K562 (cell line): Measurements from ENCODE around the gene PDCD11. TPM values are rescaled to one million over a fixed set of nuclear protein-coding genes. Genes with fewer than 3 reads are reported as not detected.

Source experiments
- ATAC-seq: fragments of 200-7000 bp; cut with Tn5 transposase; 3 replicates; pipeline ENCODE4 v1.9.1; 2020; ENCODE audit warnings: moderate library complexity
- BruUV-seq: library from RNA; stranded (reverse); fragments of 400-500 nt; replicated peaks from 2 replicates; lab custom pipeline; 2021; lab: Mats Ljungman, UMichigan
- CTCF ChIA-PET: fragments of 300-600 bp; formaldehyde crosslinking; extraction: SDS; loops from one replicate; lab custom pipeline; 2021; ENCODE audit warnings: low intra/inter-chr PET ratio; lab: Yijun Ruan, JAX
- POLR2A ChIA-PET: fragments of 300-600, 350-650 bp; sonication (Branson Sonifier 250); formaldehyde crosslinking; extraction: SDS; loops from one replicate; lab custom pipeline; 2021; ENCODE audit warnings: antibody characterized with exemption, inconsistent platforms; lab: Yijun Ruan, JAX
- DNase-seq, 4 experiments: peaks; one replicate each; pipeline versions ENCODE4 v3.0.0 to v3.0.0-alpha.2; 2011 to 2018; ENCODE audit warnings: low spot score in 3 of 4, mixed read lengths in 3 of 4; ENCODE audit errors: extremely low read depth in 1 of 4
- FAIRE-seq: peaks from 2 replicates; lab custom pipeline; 2011; peaks lifted over from hg19 to GRCh38; lab: Jason Lieb, UNC
- H2AFZ ChIP-seq: 2 replicates; pipeline ENCODE4 v1.6.0; 2011; ENCODE audit warnings: low read depth, low read length, control low read depth, inconsistent platforms
- H3K27ac ChIP-seq: fragments of 200-600 bp; 3 replicates; pipeline ENCODE4 v1.8.0; 2011; ENCODE audit warnings: low read depth, mild to moderate bottlenecking, control low read depth, inconsistent platforms, low read length, moderate library complexity, mixed read lengths; ENCODE audit errors: extremely low read depth
- H3K27me3 ChIP-seq, 2 experiments: fragments of 300-600 bp in 1 of 2; 2 replicates in 1 of 2; 3 replicates in 1 of 2; pipeline versions ENCODE4 v1.6.0 to v1.8.0; 2011; ENCODE audit warnings: inconsistent platforms in 2 of 2, low read length in 2 of 2, mild to moderate bottlenecking in 1 of 2, mixed read lengths in 1 of 2, moderate library complexity in 1 of 2; ENCODE audit not compliant: control insufficient read depth in 2 of 2, insufficient read depth in 2 of 2
- H3K36me3 ChIP-seq: fragments of 300-600 bp; 3 replicates; pipeline ENCODE4 v1.8.0; 2011; ENCODE audit warnings: mild to moderate bottlenecking, low read length, inconsistent platforms; ENCODE audit not compliant: control insufficient read depth, insufficient read depth
- H3K4me1 ChIP-seq, 2 experiments: fragments of 200-600 bp in 1 of 2; replicated peaks in 1 of 2; 2 replicates in 1 of 2; 3 replicates in 1 of 2; pipeline versions ENCODE4 v1.5.1 to v1.8.0; 2011; ENCODE audit warnings: inconsistent platforms in 2 of 2, low read length in 2 of 2, mild to moderate bottlenecking in 1 of 2, mixed read lengths in 1 of 2, moderate library complexity in 1 of 2; ENCODE audit not compliant: control insufficient read depth in 2 of 2, insufficient read depth in 2 of 2
- H3K4me2 ChIP-seq: 2 replicates; pipeline ENCODE4 v1.6.1; 2011; ENCODE audit warnings: low read length, control low read depth, inconsistent platforms, mixed read lengths; ENCODE audit not compliant: insufficient read depth
- H3K4me3 ChIP-seq: fragments of 200-600 bp; sonication (generic), shearing (Covaris generic); 2 replicates; pipeline ENCODE4 v1.5.1; 2016; ENCODE audit warnings: control low read depth, inconsistent platforms
- H3K79me2 ChIP-seq: fragments of 200-600 bp; 3 replicates; pipeline ENCODE4 v1.8.0; 2011; ENCODE audit warnings: low read length, inconsistent platforms; ENCODE audit not compliant: control insufficient read depth, insufficient read depth
- H3K9ac ChIP-seq, 2 experiments: 2 replicates each; pipeline versions ENCODE4 v1.6.0 to v1.6.1; 2011; ENCODE audit warnings: low read depth in 2 of 2, low read length in 2 of 2, control low read depth in 1 of 2, inconsistent platforms in 1 of 2, mild to moderate bottlenecking in 1 of 2, mixed read lengths in 1 of 2; ENCODE audit not compliant: insufficient read depth in 1 of 2
- H3K9me1 ChIP-seq: one replicate; pipeline ENCODE4 v1.6.0; 2011; ENCODE audit warnings: inconsistent platforms, mild to moderate bottlenecking, low read length, moderate library complexity; ENCODE audit not compliant: control insufficient read depth, insufficient read depth
- H3K9me3 ChIP-seq: replicated peaks from 2 replicates; pipeline ENCODE4 v1.5.1; 2011; ENCODE audit warnings: low read depth, low read length, inconsistent platforms; ENCODE audit not compliant: control insufficient read depth, insufficient read depth
- H4K20me1 ChIP-seq: replicated peaks from 2 replicates; pipeline ENCODE4 v1.6.1; 2011; ENCODE audit warnings: low read length, inconsistent platforms, mixed read lengths; ENCODE audit not compliant: control insufficient read depth, insufficient read depth
- BHLHE40 ChIP-seq: IDR thresholded peaks from 2 replicates; pipeline ENCODE4 v1.6.1; 2011; ENCODE audit warnings: low read length, improper control_type of control experiment
- CBX3 ChIP-seq, 2 experiments: IDR thresholded peaks; 1 replicate in 1 of 2; 2 replicates in 1 of 2; pipeline ENCODE4 v1.6.1; 2012; ENCODE audit warnings: inconsistent platforms in 2 of 2, low read length in 2 of 2, borderline replicate concordance in 1 of 2, control low read depth in 1 of 2
- E2F3 ChIP-seq: fragments of 250-450 bp; sonication (Bioruptor Pico); IDR thresholded peaks from 2 replicates; pipeline ENCODE4 v1.4.0; 2020; ENCODE audit warnings: mild to moderate bottlenecking
- KDM1A ChIP-seq, 2 experiments: fragments of 450-650 bp; IDR thresholded peaks; 2 replicates each; pipeline ENCODE4 v1.6.1; 2016; ENCODE audit warnings: mild to moderate bottlenecking in 2 of 2
- KLF1 ChIP-seq: fragments of 450-650 bp; IDR thresholded peaks from 2 replicates; pipeline ENCODE4 v1.6.1; 2016; ENCODE audit warnings: missing genetic modification characterization, missing compliant biosample characterization
- POLR3A ChIP-seq: IDR thresholded peaks from 2 replicates; pipeline ENCODE4 v1.6.1; 2011; ENCODE audit warnings: borderline replicate concordance, mild to moderate bottlenecking, moderate library complexity; ENCODE audit not compliant: insufficient read length, insufficient read depth; ENCODE audit errors: extremely low read depth
- ZBTB17 ChIP-seq: fragments of 450-650 bp; formaldehyde crosslinking; IDR thresholded peaks from 2 replicates; pipeline ENCODE4 v1.4.0; 2020; ENCODE audit warnings: mild to moderate bottlenecking
- ZNF165 ChIP-seq: fragments of 250-450 bp; sonication (Bioruptor Pico); IDR thresholded peaks from 2 replicates; pipeline ENCODE4 v1.4.0; 2020; ENCODE audit warnings: borderline replicate concordance
- ZSCAN29 ChIP-seq: fragments of 450-650 bp; IDR thresholded peaks from 2 replicates; pipeline ENCODE4 v1.6.1; 2017
- ZZZ3 ChIP-seq: fragments of 450-650 bp; IDR thresholded peaks from 2 replicates; pipeline ENCODE4 v1.6.1; 2016; ENCODE audit warnings: antibody characterized with exemption, mild to moderate bottlenecking, moderate library complexity
- WGBS: fragments of 100-300 bp; shearing (Covaris generic); methylation state at CpG from one replicate; pipeline ENCODE4 v1.1.6; 2016; ENCODE audit warnings: low coverage, mixed read lengths; ENCODE audit not compliant: insufficient coverage; ENCODE audit errors: missing lambda C conversion rate; 5-methylcytosine and 5-hydroxymethylcytosine counted together
- in situ Hi-C: fragments of 300-500 bp; cut with MboI; formaldehyde crosslinking; loops from 4 replicates; pipeline ENCODE4 v1.15.0; 2018; ENCODE audit warnings: inconsistent platforms, mixed read lengths
- intact Hi-C: fragments of 100-400 bp; cut with micrococcal nuclease; formaldehyde crosslinking; loops from 2 replicates; pipeline ENCODE4 v1.14.2; 2022
- polyA plus RNA-seq, 8 experiments: library from polyadenylated mRNA; depleted of rRNA in 4 of 8; stranded (reverse) in 5 of 8; unstranded in 3 of 8; fragments of >200 nt; fragmentation: Nextera tagmentation in 2 of 8; fragmentation: Illumina TruSeq in 1 of 8; extraction: Ambion mirVana in 2 of 8; extraction: Trizol in 1 of 8; gene quantifications; 2 replicates each; pipeline versions ENCODE4 v1.2.1 to v1.2.3, GENCODE V29; 2011 to 2014; ENCODE audit warnings: inconsistent platforms in 1 of 8, missing spikeins in 1 of 8
- total RNA-seq, 7 experiments: library from RNA; depleted of rRNA in 6 of 7; stranded (reverse); fragments of >200 nt in 6 of 7; fragmentation: Illumina TruSeq in 2 of 7; extraction: Trizol in 2 of 7; gene quantifications; 2 replicates each; pipeline versions ENCODE4 v1.2.1 to v1.2.3, GENCODE V29; 2011 to 2021; ENCODE audit warnings: low replicate concordance in 1 of 7
- TF ChIP-seq, protein P1 (sequence below): sonication (generic); formaldehyde crosslinking; IDR thresholded peaks from 2 replicates; pipeline ENCODE4 v1.5.0; 2020; ENCODE audit warnings: missing genetic modification reagents
- TF ChIP-seq, protein P2 (sequence below): sonication (generic); formaldehyde crosslinking; IDR thresholded peaks from 2 replicates; pipeline ENCODE4 v1.8.1; 2023; ENCODE audit warnings: mild to moderate bottlenecking, missing genetic modification reagents

Gene PDCD11
- total and polyA plus RNA-seq, 9 of the 15 experiments (the other 6 are each of a cell fraction or from before 2014, with no cell fraction given), result 14.8 to 73.8 (median 50.0) TPM

DNA sequence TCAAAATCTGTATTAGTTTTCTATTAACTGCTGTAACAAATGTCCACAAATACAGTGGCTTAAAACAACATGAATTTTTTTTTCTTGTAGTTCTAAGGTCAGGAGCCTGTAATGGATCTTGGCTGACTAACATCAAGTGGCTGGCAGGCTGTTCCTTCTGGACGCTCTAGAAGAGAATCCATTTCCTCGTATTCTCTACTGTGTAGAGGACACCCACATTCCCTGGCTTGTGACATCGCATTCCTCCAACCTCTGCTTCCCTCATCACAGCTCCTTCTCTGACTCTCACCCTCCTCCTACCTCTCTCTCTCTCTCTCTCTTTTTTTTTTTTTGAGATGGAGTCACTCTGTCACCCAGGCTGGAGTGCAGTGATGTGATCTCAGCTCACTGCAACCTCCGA, 67.1 kb downstream of the PDCD11 start:
- Histone ChIP-seq H3K9me1 (no peaks in the 10 kb centered on the region), H3K9me3 (no peaks in the 10 kb centered on the region), H4K20me1 (no peaks in the 10 kb centered on the region), H3K4me2 (no peak overlapping the region), H3K27ac (no peak overlapping the region), H3K27me3 (peaks cover 0 to 6% of the 10 kb centered on the region in 2 experiments; a peak in 3 of 5 replicates), H2AFZ (no peak overlapping the region), H3K9ac (no peak overlapping the region), H3K36me3 (no peaks in the 10 kb centered on the region), H3K4me1 (no peaks in the 10 kb centered on the region; a peak in 1 of 5 replicates), H3K79me2 (no peaks in the 10 kb centered on the region), H3K4me3 (no peak overlapping the region)
- WGBS, result 9% methylated on average over 4 of the region's 4 CpGs
- ChIA-PET CTCF (no interaction called here), POLR2A (interaction anchor here (0.5 to 1.2 kb wide), 3 partner anchors 11 to 13 kb away, joined by 3 to 5 read pairs (median 3); no protein-coding TSS in a partner anchor)
- in situ Hi-C loops (no loop called here), intact Hi-C loops (no loop called here)
- no peak for FAIRE-seq
- BruUV-seq, result no TSS peak
- DNase-seq, result no peak
- no peak for ATAC-seq
- TF ChIP-seq, protein P1, sequence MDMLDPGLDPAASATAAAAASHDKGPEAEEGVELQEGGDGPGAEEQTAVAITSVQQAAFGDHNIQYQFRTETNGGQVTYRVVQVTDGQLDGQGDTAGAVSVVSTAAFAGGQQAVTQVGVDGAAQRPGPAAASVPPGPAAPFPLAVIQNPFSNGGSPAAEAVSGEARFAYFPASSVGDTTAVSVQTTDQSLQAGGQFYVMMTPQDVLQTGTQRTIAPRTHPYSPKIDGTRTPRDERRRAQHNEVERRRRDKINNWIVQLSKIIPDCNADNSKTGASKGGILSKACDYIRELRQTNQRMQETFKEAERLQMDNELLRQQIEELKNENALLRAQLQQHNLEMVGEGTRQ (CRISPR knock-in tag), result no peak
- TF ChIP-seq KLF1 (tag) (no peak), KDM1A (IDR thresholded peaks at IDR 0.05) (no peak), ZZZ3 (no peak), POLR3A (no peak), ZSCAN29 (no peak), ZNF165 (CRISPR knock-in tag) (no peak), ZBTB17 (CRISPR knock-in tag) (no peak), CBX3 (IDR thresholded peaks at IDR 0.05; ENCODE audit: borderline replicate concordance in 1 of 2, low read length in 2 of 2) (no peak), E2F3 (CRISPR knock-in tag) (no peak), BHLHE40 (no peak)
- TF ChIP-seq, protein P2, sequence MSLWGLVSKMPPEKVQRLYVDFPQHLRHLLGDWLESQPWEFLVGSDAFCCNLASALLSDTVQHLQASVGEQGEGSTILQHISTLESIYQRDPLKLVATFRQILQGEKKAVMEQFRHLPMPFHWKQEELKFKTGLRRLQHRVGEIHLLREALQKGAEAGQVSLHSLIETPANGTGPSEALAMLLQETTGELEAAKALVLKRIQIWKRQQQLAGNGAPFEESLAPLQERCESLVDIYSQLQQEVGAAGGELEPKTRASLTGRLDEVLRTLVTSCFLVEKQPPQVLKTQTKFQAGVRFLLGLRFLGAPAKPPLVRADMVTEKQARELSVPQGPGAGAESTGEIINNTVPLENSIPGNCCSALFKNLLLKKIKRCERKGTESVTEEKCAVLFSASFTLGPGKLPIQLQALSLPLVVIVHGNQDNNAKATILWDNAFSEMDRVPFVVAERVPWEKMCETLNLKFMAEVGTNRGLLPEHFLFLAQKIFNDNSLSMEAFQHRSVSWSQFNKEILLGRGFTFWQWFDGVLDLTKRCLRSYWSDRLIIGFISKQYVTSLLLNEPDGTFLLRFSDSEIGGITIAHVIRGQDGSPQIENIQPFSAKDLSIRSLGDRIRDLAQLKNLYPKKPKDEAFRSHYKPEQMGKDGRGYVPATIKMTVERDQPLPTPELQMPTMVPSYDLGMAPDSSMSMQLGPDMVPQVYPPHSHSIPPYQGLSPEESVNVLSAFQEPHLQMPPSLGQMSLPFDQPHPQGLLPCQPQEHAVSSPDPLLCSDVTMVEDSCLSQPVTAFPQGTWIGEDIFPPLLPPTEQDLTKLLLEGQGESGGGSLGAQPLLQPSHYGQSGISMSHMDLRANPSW (CRISPR knock-in tag), result no peak
